ENCODE measurements around the gene THRB. TPM values are rescaled to one million over a fixed set of nuclear protein-coding genes. Genes with fewer than 3 reads are reported as not detected.

Gene THRB
- polyA plus RNA-seq, 12 donors = 0.86 to 12.2 (median 1.4) TPM; not detected in 1

- no peak for DNase-seq
Measured at GRCh38 chr3:24513463-24513862, 18.8 kb upstream of the THRB start.

- no peak for DNase-seq
Measured at GRCh38 chr3:24512564-24513197, 18.0 kb upstream of the THRB start.

GRCh38 chr3:24510030-24510648 lies 15.5 kb upstream of the THRB start:
- no peak for DNase-seq

GRCh38 chr3:24508423-24508839 lies 13.8 kb upstream of the THRB start:
- DNase-seq = no peak

GRCh38 chr3:24507776-24508422 lies 13.2 kb upstream of the THRB start:
- DNase-seq = no peak

GRCh38 chr3:24506966-24507775 lies 12.5 kb upstream of the THRB start:
- no peak for DNase-seq

- DNase-seq = no peak
Measured at GRCh38 chr3:24505691-24506550, 11.3 kb upstream of the THRB start.

- no peak for DNase-seq
Measured at GRCh38 chr3:24504772-24505171, 10.1 kb upstream of the THRB start.

- no peak for DNase-seq
Measured at GRCh38 chr3:24503616-24504113, 9.0 kb upstream of the THRB start.

- no peak for DNase-seq
Measured at GRCh38 chr3:24502690-24503089, 8.0 kb upstream of the THRB start.

GRCh38 chr3:24500806-24501205 lies 6.2 kb upstream of the THRB start:
- DNase-seq = no peak

GRCh38 chr3:24499991-24500390 lies 5.3 kb upstream of the THRB start:
- no peak for DNase-seq

GRCh38 chr3:24498796-24499195 lies 4.1 kb upstream of the THRB start:
- DNase-seq = no peak

GRCh38 chr3:24498391-24498790 lies 3.7 kb upstream of the THRB start:
- DNase-seq = no peak

GRCh38 chr3:24497942-24498341 lies 3.3 kb upstream of the THRB start:
- DNase-seq = no peak

- DNase-seq = no peak
Measured at GRCh38 chr3:24496529-24497482, 2.2 kb upstream of the THRB start.

- no peak for DNase-seq
Measured at GRCh38 chr3:24495326-24495994, 810 bp upstream of the THRB start.

GRCh38 chr3:24493746-24494617 lies 668 bp downstream of the THRB start:
- peak; percentile 55 for DNase-seq
